COLO829 (cell line): Measurements from ENCODE around the gene TMEM263.
"Not testable (repeated sequence)": the region's sequence is repeated elsewhere in the genome, so short reads cannot be mapped to it uniquely, and the experiment has no call there.

Experiments used
- DNase-seq: peaks from one replicate; pipeline ENCODE4 v3.0.0; 2012; ENCODE audit warnings: low spot score

Gene TMEM263

DNA sequence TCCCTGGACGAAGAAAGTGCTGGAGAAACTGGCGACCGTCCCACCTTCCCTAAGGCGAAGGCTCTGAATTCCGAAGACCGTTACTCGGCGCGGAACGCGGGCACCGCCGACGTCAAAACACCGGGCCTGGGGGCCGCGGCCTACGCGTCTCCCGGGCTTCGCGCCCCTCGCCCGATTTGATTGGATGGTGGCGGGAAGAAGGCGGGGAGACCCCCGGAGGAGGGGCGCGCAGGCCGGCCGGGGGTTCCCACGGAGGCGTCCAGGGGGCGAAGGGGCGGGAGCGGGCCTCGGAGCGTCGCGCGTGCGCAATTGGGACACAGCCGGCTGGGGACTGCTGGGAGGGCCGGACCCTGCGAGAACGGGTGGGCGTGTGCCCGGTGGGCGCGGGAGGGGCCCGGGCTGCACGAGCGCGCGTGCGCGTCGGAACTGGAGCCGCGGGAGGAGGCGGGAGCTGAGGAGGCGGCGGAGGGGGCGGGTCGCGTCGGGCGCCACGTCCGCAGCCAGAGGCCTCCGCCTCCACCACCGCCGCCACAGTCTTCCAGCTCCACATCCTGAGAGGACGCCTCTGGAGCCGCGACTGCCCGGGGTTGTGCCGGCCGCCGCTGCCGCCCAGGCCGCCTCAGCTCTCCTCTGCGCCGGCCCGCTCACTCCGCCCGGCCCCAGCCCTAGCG is at the start of gene TMEM263:
TSS of gene TMEM263 (plus strand) at position 531 of the 671 bp plus-strand sequence. CDS start 11,210 bp downstream, outside the sequence.
- DNase-seq: peak; percentile 97

DNA sequence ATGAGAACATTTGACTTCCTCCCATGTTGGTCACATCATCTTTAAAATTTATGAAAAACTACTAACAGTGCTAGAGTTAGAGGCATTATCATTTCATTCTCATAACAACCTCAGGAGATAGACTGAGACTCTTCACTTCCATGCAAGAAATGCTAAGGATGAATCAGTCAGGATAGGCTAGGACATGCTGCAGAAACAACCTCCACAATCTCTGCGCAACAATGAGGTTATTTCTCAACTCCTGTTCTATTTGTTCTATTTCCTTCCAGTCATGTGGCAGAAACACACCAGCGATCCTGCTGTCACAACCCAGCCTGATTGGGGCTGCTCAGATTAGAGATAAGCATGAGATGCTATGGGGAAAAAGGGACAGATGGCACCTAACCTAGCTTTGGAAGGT is 49.0 kb upstream of the TMEM263 start:
- DNase-seq: no peak

DNA sequence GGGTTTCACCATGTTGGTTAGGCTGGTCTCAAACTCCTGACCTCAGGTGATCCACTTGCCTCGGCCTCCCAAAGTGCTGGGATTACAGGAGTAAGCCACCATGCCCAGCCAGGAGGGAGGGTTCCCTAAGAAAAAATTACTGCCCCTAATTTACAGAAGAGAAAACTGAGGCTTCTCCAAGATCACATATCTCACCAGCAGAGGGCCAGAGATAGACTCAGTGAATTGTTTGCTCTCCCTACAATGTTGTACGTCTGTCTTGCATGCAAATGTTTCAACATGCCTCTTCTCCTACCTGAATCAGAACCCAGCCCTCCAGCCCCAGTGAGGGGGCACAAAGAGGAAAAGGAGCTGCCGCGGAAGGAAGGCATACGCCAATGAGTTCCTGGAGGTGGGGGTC is 48.3 kb upstream of the TMEM263 start:
- no peak for DNase-seq

DNA sequence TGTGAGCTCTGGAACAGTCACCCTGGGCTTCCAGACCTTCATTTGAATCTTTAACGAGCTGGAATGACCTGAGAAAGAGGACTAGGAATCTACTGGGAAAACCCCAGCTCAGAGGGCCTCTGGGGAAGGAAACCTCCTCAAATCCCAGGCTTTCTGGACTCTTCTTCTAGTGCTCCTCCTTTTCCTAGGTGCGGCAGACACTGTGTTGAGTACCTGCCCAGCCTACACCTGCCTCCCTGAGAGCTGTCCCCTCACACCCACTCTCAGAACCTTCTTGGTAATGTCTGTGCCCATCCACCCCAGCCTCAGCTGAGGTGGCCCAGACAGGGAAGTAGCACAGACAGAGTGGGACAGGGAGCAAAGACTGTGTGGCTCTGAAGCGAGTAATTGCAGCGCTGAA is 47.9 kb upstream of the TMEM263 start:
- DNase-seq: no peak

DNA sequence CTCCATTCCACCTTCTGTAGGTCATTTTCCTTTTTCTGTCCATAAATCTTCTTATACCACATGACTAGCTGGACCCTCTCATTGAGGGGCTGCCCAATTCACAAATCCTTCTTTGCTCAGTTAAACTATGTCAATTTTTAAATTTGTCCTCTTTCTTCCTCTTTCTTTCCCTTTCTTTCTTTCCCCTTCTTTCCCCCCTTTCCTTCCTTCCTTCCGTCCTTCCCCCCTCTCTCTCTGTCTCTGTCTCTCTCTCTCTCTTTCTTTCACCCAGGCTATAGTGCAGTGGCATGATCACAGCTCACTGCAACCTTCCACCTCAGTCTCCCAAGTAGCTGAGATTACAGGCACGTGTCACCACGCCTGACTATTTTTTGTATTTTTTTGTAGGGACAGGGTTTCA is 47.1 kb upstream of the TMEM263 start:
- DNase-seq: no peak

DNA sequence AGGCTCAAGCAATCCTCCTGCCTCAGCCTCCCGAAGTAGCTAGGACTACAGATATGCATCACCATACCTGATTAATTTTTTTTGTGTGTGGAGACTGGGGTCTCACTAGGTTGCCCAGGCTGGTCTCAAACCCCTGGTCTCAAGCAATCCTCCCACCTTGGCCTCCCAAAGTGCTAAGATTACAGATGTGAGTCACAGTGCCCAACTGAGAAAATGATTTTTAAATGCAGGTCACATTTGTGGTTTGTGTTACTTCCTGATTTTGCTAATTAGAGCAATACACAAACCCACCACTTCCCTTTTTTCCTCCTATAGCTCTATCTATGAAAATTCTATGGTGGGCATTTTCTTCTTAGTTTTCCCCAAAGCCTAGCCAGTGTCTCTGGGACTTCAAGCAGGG is 45.5 kb upstream of the TMEM263 start:
- no peak for DNase-seq

DNA sequence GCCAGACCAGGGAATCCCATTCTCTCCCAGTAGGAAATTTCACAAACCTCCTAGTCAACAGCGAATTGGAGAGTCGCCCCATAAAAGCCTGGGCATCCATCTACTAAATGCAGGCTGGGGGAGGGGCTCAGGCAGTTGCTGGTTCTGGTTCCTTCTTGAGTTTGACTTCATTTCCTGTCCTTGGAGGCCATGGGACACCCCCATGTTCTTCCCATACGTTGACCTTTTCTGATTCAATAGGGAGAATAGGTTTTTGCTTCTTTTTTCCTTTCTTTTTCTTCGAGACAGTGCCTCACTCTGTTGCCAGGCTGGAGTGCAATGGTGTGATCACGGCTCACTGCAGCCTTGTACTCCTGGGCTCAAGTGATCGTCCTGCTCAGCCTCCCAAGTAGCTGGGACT is 44.1 kb upstream of the TMEM263 start:
- no peak for DNase-seq

DNA sequence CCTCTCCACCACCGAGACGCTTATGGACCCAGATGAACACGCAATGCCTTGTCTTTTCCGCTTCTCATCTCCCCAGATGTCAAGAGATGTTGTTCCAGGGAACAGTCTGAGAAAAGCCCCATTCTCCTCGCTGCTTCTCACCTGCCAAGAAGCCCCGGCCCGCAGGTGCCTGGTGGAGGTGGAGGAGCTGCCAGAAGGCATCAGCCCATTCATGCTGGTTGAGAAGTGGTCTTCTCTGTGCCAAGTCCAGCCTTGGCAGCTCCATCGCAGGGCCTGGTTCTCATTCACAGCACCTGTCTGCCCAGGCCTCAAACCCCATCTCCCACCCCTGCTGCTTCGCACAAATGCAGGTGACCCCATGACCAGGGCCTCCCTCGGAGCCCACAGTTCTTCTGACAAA is 42.3 kb upstream of the TMEM263 start:
- DNase-seq: no peak

DNA sequence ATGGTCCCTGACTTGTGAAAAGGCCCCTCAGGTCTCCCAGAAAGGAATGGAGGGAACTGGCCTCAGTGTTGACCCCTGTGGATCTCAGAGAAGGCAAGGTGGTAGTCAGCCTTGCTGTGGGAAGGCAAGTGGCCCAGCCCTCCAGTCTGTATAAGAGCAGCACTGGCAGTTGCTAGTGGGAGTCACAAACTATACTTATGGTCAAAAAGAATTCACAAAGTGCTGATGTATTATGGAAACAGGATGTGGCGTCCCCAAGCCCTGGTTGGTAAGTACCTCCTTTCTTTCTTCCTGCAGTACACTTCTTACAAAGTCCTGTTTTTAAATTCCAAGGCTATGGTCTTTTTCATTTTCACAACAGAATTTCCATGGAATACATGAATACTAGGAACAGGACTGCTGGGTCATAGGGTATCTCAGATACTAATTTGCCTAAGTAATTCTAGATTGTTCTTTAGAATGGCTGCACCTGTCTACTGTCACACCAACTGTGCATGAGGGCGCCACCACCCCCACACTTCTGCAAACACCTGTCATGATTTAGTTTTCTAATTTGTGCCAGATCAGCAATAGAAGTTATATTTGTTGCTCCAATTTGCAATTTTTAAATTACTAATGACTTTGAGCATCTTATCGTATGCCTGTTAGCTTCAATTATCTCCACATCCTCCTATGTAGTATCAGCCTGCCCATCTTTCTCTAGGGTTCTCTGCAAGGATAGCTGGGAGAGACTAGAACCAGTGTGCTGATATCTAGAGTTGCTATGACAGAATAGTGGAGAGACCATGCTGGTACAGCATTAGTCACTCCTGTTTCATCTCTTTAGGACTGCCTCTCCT is 40.7 kb upstream of the TMEM263 start:
- no peak for DNase-seq

DNA sequence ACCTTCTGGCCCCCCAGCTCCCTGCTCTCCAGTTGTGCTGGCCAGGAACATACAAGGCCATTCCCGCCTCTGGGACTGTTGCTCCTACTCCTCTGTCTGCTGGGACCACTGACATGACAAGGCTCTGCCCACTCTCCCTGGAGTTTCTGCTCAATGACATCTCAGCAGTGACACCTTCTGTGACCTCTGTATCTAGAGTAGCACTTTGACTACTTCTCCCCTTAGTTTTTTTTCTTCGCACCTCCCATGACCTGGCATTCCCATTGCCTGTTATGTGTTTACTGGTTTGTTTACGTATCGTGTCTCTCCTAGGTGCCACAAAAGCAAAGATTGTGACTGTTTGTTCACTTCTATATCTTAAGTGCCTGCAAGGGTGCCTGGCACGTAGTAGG is 40.1 kb upstream of the TMEM263 start:
- no peak for DNase-seq

DNA sequence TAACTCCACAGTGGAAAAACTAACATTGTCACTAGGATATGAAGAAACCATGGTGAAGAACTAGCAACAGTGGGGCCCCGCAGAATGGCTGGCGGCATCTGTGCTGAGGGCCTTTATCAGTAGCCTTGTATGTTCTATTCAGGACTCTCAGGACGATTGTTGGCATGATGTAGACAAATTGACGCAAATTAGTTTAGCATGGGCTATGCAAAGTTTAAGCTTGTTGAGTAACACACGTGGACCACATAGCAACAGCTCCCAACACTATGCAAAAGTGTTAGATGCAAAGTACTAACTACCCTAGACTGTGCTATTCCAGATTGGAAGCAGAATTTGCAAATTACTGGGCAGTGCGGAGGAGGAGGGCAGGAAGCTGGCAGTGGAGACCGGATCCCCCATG is 38.2 kb upstream of the TMEM263 start:
- no peak for DNase-seq

DNA sequence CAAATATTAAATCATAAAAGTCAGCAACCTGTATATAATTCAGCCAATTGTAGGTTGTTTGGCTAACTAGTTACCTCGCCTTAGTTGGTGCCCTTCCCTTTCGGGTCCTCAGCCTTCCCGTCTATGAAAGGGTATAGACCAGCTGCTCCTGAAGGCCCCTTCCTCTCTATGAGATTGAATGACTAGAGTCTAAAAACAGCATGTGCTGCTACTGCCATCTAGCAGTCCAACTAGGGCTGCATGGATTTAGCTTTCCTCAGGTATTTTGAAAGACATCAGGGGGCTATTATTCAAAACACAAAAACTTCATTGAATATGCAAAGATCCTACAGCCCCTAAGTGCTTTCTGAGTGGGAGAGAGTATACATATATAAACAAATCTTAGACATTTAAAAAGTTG is 37.0 kb upstream of the TMEM263 start:
- peak; percentile 45 for DNase-seq

DNA sequence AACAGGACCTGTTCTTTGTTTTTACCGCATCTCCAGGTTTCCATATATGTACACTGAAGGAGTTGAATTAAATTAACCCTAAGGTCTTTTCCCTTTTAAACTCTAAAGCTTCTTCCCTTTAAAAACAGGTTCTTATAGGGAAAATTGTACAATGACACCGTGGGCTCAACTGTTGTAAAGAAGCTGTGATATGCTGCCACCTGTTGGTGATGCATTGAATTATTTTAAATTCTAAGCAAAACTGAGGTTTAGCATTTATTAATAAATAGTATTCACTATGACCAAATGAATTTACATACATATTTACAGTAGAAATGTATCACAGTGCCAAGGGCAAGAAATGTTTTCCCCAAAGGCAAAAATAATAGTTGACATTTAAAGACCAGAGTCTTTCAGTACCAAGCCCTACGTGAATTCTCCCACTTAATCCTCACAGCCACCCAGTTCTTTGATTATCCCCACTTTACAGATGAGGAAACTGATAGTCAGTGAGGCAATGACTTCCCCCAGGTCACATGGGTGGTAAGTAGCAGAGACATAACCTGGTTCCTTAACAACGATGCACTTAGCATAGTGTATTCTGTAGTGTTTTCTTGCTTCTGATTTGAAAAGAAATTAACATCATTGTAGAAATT is 35.7 kb upstream of the TMEM263 start:
- DNase-seq: peak; percentile 74

DNA sequence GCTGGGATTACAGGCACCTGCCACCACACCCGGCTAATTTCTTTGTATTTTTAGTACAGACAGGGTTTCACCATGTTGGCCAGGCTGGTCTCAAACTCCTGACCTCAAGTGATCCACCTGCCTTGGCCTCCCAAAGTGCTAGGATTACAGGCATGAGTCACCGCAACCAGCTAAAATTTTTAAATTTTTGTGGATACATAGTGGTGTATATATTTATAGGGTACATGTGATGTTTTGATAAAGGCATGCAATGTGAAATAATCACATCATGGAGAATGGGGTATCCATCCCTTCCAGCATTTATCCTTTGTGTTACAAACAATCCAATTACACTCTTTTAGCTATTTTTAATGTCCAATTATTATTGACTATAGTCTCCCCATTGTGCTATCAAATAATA is 33.7 kb upstream of the TMEM263 start:
- not testable (repeated sequence) for DNase-seq

DNA sequence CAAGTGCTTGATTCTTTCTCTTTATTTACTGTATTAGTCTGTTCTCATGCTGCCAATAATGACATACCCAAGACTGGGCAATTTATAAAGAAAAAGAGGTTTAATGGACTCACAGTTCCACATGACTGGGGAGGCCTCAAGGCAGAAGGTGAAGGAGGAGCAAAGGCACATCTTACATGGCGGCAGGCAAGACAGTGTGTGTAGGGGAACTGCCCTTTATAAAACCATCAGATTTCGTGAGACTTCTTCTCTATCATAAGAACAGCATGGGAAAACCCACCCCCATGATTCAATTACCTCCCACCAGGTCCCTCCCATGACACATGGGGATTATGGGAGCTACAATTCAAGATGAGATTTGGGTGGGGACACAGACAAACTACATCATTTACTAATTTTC is 32.1 kb upstream of the TMEM263 start:
- not testable (repeated sequence) for DNase-seq

DNA sequence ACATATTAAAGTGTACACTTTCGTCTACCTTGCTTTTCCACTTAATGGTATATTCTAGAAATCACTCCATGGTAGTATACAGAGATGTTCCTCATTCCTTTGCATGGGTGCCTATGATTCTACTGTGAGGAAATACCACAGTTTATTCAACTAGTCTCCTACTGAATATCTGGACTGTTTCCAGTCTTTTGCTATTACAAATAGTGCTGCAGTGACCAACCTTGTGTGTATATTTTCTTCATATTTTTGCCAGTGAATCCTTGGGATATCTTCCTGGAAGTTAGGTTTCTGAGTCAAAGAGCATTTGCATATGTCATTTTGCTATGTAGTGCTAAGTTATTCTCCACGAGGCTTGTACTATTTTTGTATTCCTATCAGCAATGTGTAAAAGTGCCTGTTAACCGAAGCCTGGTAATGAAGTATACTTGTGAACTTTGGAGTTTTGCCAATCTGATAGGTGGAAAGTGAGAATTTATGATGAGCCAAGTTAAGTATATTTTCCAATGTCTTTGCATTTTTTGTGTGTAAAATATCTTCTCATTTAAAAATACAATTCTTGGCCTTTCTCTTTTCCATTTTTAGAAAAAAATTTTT is 31.3 kb upstream of the TMEM263 start:
- DNase-seq: no peak

DNA sequence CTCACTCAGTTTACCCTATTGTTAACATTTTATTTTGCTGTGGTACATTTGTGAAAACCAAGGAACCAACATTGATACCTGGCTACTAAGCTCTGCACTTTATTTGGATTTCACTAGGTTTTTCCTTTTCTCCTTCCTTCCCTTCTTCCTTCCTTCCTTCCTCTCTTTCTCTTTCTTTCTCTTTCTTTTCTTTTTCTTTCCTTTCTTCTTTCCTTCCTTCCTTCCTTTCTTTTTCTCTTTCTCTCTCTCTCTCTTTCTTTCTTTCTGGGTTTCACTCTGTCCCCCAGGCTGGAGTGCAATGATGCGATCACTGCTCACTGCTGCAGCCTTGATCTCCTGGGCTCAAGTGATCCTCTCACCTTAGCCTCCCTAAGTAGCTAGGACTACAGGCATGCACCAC is 29.1 kb upstream of the TMEM263 start:
- no peak for DNase-seq

DNA sequence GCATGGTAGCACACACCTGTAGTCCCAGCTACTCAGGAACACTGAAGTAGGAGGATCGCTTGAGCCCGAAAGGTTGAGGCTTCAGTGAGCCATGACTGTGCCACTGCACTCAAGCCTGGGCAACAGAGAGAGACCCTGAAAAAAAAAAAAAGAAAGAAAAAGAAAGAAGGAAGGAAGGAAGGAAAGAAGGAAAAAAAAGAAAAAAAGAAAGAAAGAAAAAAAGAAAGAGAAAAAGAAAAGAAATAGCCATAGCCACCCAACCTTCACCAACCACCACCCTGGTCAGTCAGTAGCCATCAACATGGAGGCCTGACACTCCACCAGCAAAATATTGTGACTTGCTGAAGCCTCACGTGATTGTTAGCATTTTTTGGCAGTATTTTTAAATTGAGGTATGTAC is 21.4 kb upstream of the TMEM263 start:
- DNase-seq: no peak

DNA sequence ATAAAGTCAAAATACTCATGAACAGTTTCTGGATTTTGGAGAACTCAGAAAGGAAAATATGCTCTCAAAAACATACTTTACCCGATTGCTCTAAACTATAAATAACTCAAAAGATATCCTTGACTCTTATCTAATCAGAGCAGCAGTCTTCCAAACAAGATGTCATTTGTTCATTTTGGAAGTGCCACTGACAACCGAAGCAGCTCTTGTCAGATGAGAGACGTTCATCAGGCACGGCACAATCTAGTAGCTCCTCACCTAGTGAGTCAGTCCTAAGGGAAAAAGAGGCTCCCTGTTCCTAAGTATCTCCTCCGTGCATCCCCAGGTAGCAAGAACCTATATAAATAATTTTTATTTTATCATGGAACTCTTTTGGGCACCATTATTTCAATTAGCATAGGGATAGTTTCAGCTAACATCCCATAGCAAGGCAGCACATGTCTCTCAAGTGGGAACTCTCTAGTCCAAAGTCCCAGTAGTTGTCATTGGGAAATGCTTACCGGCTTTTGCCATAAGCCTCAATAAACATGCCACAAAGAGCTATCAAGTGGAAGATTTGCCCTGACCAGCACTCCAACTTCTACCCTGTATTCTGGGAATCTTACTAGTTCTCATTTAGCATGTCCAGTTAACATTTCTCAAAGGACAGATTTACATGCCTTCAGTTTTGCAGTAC is 14.1 kb upstream of the TMEM263 start:
- no peak for DNase-seq

DNA sequence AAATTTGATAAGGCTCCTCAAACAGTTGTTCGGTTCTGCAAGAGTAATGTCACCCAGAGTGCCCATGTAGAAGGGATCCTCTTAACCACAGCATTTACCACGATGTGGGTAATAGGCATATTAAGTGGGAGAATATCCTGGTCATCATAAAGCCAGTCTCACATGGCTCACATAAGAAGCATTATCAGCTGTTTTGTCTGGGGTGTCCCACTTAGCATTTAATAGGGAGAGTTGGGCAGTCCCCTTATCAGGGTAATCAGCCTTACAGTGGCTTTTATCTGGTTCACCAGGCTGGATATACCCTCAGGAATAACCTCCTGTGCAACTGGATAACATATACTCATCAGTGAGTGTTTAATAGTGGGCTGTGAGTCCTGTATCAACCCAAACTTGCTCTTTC is 12.9 kb upstream of the TMEM263 start:
- no peak for DNase-seq

DNA sequence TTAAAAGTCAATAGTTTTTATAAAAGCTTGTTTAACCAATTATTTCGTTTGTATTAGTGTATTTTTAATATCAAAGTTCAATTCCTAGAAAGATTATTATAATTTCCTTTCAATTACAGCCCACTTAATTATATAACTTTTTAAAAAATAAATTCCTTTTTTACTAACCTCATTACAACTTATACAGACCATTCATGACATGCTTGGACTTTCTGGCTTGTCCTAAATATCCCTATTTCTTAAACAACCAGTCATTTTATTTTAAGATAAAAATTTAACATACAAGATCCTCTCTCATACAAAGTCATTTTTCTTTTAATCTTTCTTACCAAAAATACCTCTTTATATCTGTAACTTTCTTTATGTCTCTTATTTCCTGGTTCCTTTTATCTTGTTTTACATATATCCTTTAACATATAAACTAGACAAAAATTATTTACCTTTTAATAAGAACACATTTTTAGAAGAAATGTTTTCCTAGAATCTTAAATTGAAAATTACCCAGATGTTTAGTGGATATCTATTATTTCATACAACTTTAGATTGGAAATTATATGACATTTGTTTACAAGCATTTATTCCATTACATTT is 10.4 kb upstream of the TMEM263 start:
- no peak for DNase-seq

DNA sequence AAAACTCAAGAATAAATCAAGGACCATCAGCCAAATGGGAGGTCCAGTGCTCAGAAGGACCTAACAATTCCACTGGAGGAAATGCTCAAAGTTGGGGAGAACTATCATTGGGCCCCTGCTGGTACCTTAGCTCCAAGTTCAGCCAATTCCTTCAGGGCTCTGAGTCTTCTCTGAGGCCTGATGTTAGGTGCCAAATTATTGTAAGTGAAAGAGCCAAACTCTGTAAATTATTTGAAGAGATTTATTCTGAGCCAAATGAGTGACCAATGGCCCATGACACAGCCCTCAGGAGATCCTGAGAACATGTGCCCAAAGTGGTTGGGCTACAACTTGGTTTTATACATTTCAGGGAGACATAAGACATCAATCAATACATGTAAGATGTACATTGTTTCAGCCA is 8.2 kb upstream of the TMEM263 start:
- no peak for DNase-seq
